Measurements from ENCODE around the gene ATF7IP2.
"Not testable (repeated sequence)": the region's sequence is repeated elsewhere in the genome, so short reads cannot be mapped to it uniquely, and the experiment has no call there.

Gene ATF7IP2

GRCh38 chr16:10385725-10386516 lies at the start of gene ATF7IP2:
Gene ATF7IP2, plus strand, starts transcription at chr16:10386061. Its CDS starts 44,560 bp downstream, at chr16:10430621.
- peak; percentile 90 for DNase-seq (ENCODE audit: low spot score)

- DNase-seq (ENCODE audit: low spot score) = no peak
Observed at GRCh38 chr16:10338426-10338825, 47.4 kb upstream of the ATF7IP2 start.

- no peak for DNase-seq (ENCODE audit: low spot score)
Observed at GRCh38 chr16:10339777-10340732, 45.8 kb upstream of the ATF7IP2 start.

- no peak for DNase-seq (ENCODE audit: low spot score)
Observed at GRCh38 chr16:10343124-10343760, 42.6 kb upstream of the ATF7IP2 start.

- DNase-seq (ENCODE audit: low spot score) = not testable (repeated sequence)
Observed at GRCh38 chr16:10344699-10345098, 41.2 kb upstream of the ATF7IP2 start.

GRCh38 chr16:10345629-10346028 lies 40.2 kb upstream of the ATF7IP2 start:
- DNase-seq (ENCODE audit: low spot score) = no peak

GRCh38 chr16:10349851-10350250 lies 36.0 kb upstream of the ATF7IP2 start:
- DNase-seq (ENCODE audit: low spot score) = no peak

- DNase-seq (ENCODE audit: low spot score) = no peak
Observed at GRCh38 chr16:10352262-10352661, 33.6 kb upstream of the ATF7IP2 start.

GRCh38 chr16:10355589-10355988 lies 30.3 kb upstream of the ATF7IP2 start:
- no peak for DNase-seq (ENCODE audit: low spot score)

- DNase-seq (ENCODE audit: low spot score) = no peak
Observed at GRCh38 chr16:10356870-10357842, 28.7 kb upstream of the ATF7IP2 start.

GRCh38 chr16:10361747-10362076 lies 24.1 kb upstream of the ATF7IP2 start:
- not testable (repeated sequence) for DNase-seq (ENCODE audit: low spot score)

- DNase-seq (ENCODE audit: low spot score) = peak; percentile 8
Observed at GRCh38 chr16:10362077-10362863, 23.6 kb upstream of the ATF7IP2 start.

GRCh38 chr16:10362864-10363197 lies 23.0 kb upstream of the ATF7IP2 start:
- not testable (repeated sequence) for DNase-seq (ENCODE audit: low spot score)

GRCh38 chr16:10366619-10367018 lies 19.2 kb upstream of the ATF7IP2 start:
- DNase-seq (ENCODE audit: low spot score) = not testable (repeated sequence)

- DNase-seq (ENCODE audit: low spot score) = no peak
Observed at GRCh38 chr16:10367616-10368188, 18.2 kb upstream of the ATF7IP2 start.

- DNase-seq (ENCODE audit: low spot score) = no peak
Observed at GRCh38 chr16:10368969-10369551, 16.8 kb upstream of the ATF7IP2 start.

- DNase-seq (ENCODE audit: low spot score) = no peak
Observed at GRCh38 chr16:10370096-10370726, 15.7 kb upstream of the ATF7IP2 start.

- no peak for DNase-seq (ENCODE audit: low spot score)
Observed at GRCh38 chr16:10371592-10371991, 14.3 kb upstream of the ATF7IP2 start.

GRCh38 chr16:10373556-10373955 lies 12.3 kb upstream of the ATF7IP2 start:
- no peak for DNase-seq (ENCODE audit: low spot score)

All from CD4-positive, alpha-beta T cell treated with Interleukin-6 at 100 ng/mL for 8 hours (primary cell).